Adrenal gland (tissue), 5 donors: Measurements from ENCODE around the gene TRIM22.

ENCODE experiments used
- CTCF ChIP-seq, 6 experiments: fragments of 450-650 bp in 4 of 6; fragments of 200-600 bp in 2 of 6; sonication (generic) in 1 of 6; IDR thresholded peaks; 1 replicate in 5 of 6; 2 replicates in 1 of 6; pipeline versions ENCODE4 v1.5.1 to v1.8.0; 2016 to 2021; ENCODE audit warnings: antibody characterized with exemption in 6 of 6, mild to moderate bottlenecking in 2 of 6, moderate library complexity in 1 of 6
- POLR2A ChIP-seq, 2 donors: fragments of 450-650 bp; IDR thresholded peaks; one replicate each; pipeline ENCODE4 v1.6.1; 2017; ENCODE audit warnings: antibody characterized with exemption in 2 of 2, mild to moderate bottlenecking in 2 of 2, moderate library complexity in 1 of 2
- donor health status: DM: no; HTN: no; CAD: no.

- TF ChIP-seq POLR2A (IDR thresholded peaks at IDR 0.05) (no peak), CTCF (IDR thresholded peaks at IDR 0.05) (no peak)
Observed at GRCh38 chr11:5695580-5695979, 6.0 kb downstream of the TRIM22 start.
